Cardiac septum (tissue), 1 donor: ENCODE measurements around the gene RBKS. TPM values are rescaled to one million over a fixed set of nuclear protein-coding genes. Genes with fewer than 3 reads are reported as not detected.

ENCODE experiments used
- DNase-seq: peaks from one replicate; pipeline ENCODE4 v3.0.0-alpha.2; 2020; ENCODE audit warnings: low spot score
- intact Hi-C: fragments of 100-400 bp; cut with DNase I; formaldehyde crosslinking; loops from one replicate; pipeline ENCODE4 v1.14.0; 2022
- total RNA-seq: library from RNA; stranded (reverse); fragmentation: NEBNext Ultra II Directional; extraction: Animal tissue kit (Norgen Biotek cat#: 25700); gene quantifications from one replicate; pipeline ENCODE4 v1.2.1, GENCODE V29; 2021
- donor health status: DM: no; HTN: no; CAD: no.

Gene RBKS
- total RNA-seq, 1 donor from 2014 or later: 3.9 TPM

DNA sequence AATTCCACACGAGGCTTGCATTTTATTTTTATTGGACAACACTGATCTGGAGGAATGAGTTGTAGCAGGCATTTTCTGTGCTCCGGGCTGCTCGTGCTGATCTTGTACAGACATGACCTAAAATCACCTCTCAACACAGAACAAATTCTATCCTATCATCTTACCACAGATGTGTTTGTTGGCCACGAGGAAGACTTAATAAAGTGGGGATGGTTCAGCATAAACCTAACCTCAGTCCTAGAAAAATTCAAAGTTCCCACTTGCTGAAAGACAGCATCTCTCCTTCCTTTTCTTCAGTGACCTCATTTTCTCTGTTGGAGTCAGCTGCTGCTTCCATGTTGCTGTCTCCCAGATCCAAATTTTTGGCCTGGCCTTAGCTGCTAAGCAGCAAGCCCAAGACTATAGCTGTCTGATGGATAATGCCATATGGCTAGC, 45.3 kb downstream of the RBKS start:
- intact Hi-C loops: no loop called here
- DNase-seq: no peak

DNA sequence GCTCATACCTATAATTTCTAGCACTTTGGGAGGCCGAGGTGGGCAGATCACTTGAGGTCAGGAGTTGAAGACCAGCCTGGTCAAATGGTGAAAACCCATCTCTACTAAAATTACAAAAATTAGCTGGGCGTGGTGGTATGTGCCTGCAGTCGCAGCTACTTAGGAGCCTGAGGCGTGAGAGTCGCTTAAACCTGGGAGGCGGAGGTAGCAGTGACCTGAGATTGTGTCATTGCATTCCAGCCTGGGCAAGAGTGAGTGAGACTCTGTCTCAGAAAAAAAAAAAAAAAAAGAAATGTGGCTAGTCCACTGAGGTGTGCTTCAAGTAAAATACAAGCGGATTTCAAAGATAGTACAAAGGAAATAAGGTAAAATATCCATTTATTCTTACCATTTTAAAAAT, 46.2 kb downstream of the RBKS start:
- intact Hi-C loops: no loop called here
- DNase-seq: no peak

DNA sequence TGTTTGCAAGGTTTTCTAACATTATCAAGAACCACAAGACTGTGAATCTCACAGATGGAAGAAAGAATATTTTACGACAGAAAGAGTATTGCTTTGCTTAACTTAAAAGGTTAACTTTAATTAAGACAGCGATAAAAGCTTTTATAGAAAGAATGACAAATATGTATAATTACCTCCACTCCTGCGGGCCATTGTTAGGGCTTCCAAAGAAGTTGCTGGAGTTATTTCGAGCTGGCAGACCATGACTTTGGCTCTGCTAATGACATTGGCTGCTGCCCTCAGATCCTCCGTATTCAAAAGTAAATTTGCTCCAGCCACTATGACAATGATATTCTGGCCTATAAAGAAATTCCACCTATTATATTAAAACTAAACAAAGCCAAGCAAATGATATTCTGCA, 47.3 kb downstream of the RBKS start:
- intact Hi-C loops: no loop called here
- no peak for DNase-seq

DNA sequence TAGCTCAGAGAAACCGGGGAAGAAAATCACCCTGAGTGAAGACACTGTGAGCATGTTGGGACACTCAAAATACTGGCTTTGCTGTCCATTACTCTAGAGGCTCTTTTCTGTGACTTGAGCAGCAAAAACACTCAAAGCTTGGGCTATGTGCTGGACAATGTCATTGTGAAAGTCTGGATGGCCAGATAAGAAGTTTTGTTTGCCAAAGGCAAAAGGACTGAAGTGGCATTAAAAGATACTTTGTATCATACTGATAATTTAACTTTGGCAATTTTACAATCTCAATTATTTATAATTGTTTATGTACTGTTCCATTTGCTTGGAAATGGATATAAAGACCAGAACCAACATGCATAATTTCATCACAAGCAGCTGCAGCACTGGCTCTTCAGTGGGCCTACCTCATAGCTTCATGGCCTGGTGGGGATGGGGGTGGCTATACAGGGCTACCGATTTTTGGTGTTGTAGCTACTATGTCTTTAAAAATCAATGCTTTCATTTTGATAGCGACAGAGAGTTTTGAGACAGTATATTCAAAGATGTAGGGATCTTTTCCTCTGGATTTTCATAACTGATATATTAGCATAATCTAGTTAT, 51.1 kb downstream of the RBKS start:
- intact Hi-C loops: no loop called here
- DNase-seq: no peak

DNA sequence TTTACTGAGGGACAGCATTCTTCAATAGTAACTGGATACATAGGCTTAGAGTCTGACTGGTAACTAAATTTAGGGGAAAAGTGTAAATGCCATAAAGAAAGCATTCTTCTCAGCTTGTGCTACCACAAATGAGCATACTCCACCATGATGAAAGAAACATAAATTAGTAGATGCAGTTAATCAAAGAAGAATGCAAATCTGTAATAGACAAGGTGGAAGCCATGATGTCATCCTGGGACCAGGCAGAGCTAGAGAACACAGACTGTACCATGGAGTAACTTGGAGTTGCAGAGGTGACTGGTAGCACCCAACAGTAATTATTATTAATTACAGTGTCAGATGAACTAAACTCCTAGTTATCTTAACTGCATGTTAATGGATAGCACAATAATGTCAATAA, 51.7 kb downstream of the RBKS start:
- DNase-seq: no peak
- intact Hi-C loops: no loop called here

DNA sequence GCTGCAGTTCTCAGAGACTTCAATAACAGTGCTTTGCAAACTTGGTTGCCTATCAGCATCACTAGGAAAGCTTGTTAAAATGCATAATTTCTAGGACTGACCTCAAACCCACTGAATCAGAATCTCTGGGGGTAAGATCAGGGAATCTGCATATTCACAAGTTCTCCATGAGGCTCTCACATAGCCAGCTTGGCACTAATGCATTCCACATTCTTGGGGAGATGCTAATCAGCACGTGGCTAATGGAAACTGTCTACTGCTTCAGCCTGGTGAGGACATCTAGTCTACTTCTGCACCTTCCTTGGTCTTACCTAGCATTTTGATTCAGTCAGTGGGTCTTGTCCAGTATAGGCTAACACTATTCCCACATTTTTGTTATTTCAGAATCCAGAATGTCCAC, 56.3 kb downstream of the RBKS start:
- no peak for DNase-seq
- intact Hi-C loops: no loop called here

DNA sequence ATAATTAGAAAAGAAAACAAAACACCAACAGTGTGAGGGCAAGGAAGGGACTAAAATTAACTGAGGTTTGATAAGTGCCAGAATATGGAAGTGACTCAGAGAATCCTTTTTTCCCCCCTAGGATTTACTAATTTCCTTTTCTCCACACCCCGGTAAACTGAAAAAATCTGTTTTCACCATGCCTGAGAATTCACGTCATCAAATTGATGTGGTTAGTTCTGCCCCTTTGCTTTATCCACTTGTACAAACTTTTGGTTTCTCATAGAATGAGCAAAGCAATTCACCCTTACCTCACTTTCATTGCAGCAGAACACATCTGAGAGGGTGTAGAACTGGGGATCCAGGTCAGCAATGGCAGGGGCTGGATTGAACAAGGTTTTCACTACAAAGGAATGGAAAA, 57.8 kb downstream of the RBKS start:
- intact Hi-C loops: no loop called here

DNA sequence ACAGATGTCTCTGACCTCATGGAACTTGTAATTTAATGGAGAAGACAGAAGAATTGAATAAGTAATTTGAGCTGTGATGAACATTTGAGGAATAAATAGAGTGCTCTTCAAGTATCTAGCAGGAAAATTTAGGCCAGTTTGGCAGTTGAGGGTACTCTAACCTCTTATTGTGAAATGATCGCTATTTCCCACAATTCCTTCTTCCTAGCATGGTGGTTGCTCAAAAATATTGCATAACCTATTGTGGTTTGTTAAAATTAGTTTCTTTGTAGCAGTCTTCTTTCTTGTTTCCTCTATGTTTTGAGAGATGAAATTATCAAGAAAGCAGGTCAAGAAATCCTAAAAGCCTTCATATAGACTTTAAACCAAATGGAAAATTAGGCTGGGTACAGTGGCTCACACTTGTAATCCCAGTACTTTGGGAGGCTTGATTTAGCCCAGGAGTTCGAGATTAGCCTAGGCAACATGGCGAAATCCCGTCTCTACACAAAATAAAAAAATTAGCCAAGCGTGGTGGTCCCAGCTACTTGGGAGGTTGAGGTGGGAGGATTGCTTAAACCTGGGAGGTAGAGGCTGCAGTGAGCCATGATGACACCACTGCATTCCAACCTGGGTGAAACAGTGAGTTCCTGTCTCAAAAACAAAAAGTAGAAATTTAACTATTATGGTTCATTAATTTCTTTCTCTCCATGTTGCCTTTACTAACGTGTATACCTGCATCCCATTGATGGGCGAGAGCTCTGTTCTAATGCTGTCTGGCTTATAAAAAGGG, 58.7 kb downstream of the RBKS start:
- intact Hi-C loops: no loop called here
- DNase-seq: no peak

More for the DNA sequence above, 57.8 kb downstream of the RBKS start:
- no peak for DNase-seq

DNA sequence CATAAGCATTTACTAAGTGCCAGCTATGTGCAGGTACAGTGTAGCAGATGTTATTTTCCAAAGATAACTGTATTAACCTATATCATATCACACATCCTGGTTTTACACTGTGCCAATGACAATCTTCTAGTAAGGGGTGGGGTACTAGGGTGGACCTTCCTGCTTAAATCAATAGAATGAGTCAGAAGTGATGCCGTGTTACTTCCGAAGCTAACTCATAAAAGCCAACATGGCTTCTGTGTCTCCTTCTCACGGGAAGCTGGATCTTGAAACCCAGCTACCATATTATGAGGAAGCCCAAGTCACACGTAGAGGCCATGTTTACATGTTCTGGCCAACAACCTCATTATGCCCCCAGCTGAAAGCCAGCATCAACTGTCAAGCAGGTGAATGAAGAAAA, 59.5 kb downstream of the RBKS start:
- DNase-seq: no peak
- intact Hi-C loops: no loop called here

DNA sequence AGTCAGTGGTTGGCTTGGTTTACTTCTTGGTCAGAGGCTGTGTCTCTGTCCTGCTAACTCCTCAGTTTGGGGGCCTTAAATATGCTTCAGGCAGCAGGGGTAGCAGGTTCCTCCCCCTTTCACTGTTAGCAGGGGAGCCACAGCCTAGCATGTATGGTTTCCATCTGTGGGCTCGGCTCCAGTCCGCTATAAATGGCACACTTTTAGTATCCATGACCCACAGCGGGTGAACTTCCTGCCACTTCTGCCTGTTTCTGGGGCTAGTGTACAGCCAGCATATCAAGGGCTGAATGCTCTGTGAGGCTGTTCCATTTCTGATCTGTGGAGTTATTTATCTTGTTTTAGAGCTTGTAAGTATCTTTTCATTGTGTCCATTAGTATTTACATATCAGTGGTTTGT, 60.4 kb downstream of the RBKS start:
- DNase-seq: no peak
- intact Hi-C loops: no loop called here

DNA sequence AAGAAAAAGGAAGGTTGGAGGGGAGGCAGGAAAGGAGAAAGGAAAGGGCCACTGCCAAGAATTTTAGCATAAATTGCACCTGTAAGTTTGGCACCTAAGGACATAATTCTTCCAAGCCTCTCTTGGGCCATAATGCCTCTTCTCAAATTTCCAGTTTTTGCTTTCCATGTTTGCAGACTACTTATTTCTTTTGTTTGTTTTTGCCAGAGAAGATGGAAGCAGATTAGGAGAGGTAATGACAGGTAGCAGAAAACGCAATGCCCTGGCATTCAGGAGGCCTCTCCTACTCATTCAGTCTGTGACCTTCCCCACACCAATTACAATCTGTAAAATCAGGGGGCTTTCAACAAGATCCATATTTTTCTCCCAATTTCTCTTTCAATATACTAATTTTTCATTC, 61.9 kb downstream of the RBKS start:
- no peak for DNase-seq
- intact Hi-C loops: no loop called here

DNA sequence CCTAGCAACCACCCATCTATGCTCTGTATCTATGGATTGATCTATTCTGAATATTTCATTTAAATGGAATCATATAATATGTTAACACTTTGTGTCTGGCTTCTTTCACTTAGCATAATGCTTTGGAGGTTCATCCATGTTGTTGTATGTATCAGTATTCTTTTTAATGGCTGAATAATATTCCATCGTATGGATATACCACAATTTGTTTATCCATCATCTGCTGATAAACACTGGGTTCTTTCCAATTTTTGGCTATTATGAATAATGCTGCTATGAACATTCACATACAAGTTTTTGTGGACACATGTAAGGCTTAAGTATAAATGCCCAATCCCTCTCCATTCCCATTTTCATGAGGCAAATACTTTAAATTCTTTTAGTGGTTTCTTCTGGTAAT, 65.8 kb downstream of the RBKS start:
- no peak for DNase-seq
- intact Hi-C loops: no loop called here

DNA sequence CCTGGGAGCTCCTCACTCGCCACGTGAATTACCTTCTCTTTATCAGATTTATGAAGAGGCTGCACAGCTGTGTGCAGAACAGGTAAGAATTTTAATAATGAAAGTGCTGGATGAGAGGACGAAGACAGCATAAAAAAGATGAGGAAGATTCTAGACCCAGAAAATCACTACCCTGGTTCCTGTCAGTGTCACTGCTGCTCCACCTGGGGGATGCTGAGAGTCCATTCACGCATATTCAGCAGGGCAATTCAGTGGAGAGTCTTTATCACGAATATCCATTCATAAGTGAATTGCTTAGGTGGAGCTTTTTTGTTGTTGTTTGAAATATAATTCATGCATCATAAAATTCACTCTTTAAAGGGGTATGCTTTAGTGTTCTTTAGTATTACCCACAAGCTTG, 66.6 kb downstream of the RBKS start:
- intact Hi-C loops: no loop called here
- DNase-seq: no peak

DNA sequence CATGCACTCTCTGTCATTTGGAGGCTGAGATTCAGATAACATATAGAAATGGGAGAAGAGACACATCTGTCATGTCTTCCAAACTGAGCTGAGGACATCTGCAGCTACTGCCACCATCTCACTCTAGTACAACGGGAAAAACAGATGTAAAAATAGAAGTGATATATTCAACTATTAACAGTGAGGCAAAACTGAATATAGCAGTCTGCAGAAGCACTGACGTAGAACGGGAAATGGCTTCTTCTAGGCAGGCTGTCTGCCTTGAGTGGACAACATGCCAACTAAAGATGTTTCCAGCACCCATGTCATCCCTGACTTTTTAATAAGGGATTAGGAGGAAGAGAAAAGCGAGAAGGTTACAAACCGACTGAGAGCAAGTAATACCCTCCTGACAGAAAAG, 67.1 kb downstream of the RBKS start:
- intact Hi-C loops: no loop called here
- no peak for DNase-seq

DNA sequence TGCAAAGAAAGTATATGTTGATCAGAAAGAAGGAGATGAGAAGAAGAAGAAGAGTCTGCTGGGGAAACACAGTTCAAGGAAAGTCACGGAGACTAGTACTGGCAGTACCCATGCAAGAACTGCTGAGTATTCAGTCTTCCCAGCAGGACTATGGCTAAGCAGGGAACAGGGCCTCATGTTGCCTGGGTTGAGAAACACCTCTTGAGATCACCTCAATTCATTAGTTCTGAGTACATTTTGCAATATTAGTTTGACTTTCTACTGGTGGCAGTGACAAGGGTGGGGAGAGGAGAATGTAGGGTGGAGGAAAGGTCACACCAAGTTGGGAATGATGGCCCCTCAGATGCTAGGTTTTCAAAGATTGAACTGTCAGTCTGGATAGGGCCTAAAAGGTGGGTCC, 68.1 kb downstream of the RBKS start:
- intact Hi-C loops: no loop called here
- no peak for DNase-seq

DNA sequence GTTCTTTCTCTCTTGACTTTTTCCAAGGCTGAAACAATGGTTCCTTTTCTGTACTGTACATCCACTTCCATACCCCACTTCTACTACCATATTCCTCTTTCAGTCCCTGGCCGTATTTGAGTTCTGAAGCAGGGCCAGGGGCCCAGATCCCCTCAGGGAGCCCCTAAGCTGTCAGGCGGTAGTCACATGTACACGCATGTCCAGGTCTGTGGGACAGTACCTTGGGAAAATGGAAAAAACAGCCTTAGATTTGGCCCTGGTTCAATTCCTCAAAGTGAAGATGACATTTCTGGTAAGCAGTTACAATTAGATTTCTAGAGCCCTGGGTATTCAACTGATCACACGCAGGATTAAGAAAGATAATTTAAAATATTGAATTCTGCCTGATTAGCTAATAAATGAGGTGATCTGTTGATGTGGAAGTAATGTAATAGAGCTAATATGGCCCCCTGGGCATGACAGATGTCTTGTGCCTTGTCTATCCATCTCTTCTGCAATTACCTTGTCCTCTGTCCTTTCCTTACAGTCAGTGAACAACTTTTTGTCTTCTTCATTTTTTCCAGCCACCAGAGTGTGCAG, 74.2 kb downstream of the RBKS start:
- intact Hi-C loops: no loop called here

DNA sequence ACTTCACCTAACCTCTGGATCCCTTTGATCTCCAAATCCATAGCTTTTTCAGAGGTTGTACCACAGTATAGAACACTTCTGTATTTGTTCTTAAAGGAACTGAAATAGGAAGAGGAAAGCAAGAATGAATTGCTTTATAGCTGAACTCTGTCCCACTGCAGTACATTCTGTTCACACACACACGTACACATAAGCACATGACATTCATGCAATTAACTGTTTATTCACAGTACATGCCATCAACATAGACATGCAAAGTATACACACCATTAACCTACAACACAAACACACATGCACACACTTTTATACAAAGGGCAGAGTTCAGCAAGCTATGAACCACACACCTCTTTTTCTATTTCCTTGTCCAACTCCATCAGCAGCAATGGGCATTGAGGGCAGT, 75.4 kb downstream of the RBKS start:
- no peak for DNase-seq
- intact Hi-C loops: no loop called here

More for the DNA sequence above, 74.2 kb downstream of the RBKS start:
- DNase-seq: no peak

DNA sequence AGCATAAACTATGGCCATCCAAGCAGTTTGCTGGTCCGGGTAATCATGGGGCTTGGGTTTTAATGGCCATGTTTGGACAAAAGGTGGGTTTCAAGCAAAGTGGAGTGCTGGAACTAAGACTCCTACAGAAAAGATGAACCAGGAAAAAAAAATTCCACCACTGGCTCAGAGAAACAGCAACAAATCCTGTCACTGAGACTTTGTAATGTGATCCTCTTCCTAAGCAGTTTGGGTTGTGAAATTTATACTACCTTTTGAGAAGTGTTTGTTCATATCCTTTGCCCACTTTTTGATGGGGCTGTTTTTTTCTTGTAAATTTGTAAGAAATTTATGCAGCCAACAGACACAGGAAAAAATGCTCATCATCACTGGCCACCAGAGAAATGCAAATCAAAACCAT, 78.4 kb downstream of the RBKS start:
- no peak for DNase-seq
- intact Hi-C loops: no loop called here

DNA sequence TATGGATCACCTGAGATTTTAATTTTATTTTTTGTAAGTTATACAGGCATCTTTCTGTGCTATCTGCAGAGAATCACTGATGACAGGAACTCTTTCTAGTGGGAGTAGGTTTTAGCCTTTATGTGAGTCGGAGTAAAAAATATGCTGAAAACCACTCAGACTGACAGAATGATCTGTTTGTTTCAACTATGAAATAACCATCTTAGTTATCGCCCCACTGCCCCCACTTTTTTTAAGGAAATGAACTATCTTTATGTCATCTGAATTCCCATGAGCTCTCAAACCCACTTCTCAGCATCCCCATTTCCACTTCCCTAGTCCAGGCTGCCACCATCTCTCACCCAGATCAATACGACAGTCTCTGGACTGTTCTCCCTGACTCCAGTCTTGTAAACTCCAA, 79.7 kb downstream of the RBKS start:
- intact Hi-C loops: no loop called here
- no peak for DNase-seq

DNA sequence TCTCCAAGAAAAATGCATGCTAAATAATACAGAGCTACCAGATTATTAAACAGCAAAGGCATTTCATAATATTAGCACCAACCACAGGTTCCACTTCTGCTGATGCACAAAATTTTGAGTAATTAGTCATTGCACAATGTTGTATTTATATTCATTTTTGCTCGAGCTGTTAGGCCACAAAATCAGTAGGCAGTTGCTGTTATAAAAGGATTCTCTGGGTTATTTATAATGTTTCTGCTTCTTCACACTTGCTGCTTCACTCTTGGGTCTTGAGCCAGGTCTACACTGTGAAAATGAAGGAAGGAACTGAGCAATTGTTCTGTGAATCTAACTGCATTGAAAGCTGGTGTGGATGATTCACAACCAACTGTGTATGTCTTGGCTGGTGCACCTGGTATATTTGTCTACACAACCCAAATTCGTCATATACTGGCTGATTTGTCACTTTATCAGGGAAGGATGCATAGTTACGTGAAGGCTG, 80.4 kb downstream of the RBKS start:
- DNase-seq: no peak
- intact Hi-C loops: no loop called here

DNA sequence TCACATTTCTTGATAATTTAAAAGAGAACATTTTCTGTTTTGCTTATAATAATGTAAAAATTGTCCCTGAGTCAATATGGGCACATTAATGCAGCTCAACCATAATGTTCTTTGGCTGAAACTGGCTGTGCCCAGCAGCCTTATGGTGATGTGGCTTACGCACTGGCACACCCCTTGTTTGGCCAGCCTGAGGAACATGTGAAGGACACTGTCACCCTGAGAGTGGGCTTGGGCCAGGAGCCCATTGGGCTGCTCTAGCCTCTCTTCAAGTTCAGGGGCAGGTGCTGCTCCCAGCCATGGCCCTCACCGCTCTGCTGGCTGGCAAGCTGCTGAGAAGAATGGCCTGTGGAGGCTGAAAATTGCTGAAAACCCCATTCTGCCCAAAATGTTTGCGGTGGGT, 81.2 kb downstream of the RBKS start:
- DNase-seq: no peak
- intact Hi-C loops: no loop called here
